HepG2 (cell line): ENCODE results near the gene C5orf58. TPM values are rescaled to one million over a fixed set of nuclear protein-coding genes. Genes with fewer than 3 reads are reported as not detected.

Source experiments
- ATAC-seq: fragments of 200-7000 bp; cut with Tn5 transposase; 3 replicates; pipeline ENCODE4 v1.9.1; 2020; ENCODE audit warnings: mild to moderate bottlenecking, moderate library complexity
- BruUV-seq: library from RNA; stranded (reverse); fragments of 400-500 nt; replicated peaks from 2 replicates; lab custom pipeline; 2021; lab: Mats Ljungman, UMichigan
- CTCF ChIA-PET: fragments of 300-600 bp; formaldehyde crosslinking; extraction: SDS; loops from one replicate; lab custom pipeline; 2021; ENCODE audit warnings: low total read pairs, inconsistent platforms, low intra/inter-chr PET ratio; lab: Yijun Ruan, JAX
- POLR2A ChIA-PET: fragments of 350-600 bp; sonication (Branson Sonifier 250); formaldehyde crosslinking; loops from one replicate; lab custom pipeline; 2020; ENCODE audit warnings: antibody characterized with exemption, inconsistent platforms; lab: Yijun Ruan, JAX
- DNase-seq: peaks from one replicate; pipeline ENCODE4 v3.0.0-alpha.2; 2015; ENCODE audit warnings: low spot score
- FAIRE-seq: peaks from 3 replicates; lab custom pipeline; 2011; peaks lifted over from hg19 to GRCh38; lab: Jason Lieb, UNC
- H2AFZ ChIP-seq: one replicate; pipeline ENCODE4 v1.6.1; 2011; ENCODE audit warnings: low read length, inconsistent platforms
- H3K27ac ChIP-seq: fragments of 300-600 bp; 3 replicates; pipeline ENCODE4 v1.8.0; 2011; ENCODE audit warnings: mixed run types, mild to moderate bottlenecking, mixed read lengths, low read length, inconsistent platforms; ENCODE audit not compliant: insufficient read depth; ENCODE audit errors: extremely low read length
- H3K27me3 ChIP-seq, 2 experiments: fragments of 200-600 bp in 1 of 2; 2 replicates in 1 of 2; 3 replicates in 1 of 2; pipeline versions ENCODE4 v1.6.0 to v1.8.0; 2011; ENCODE audit warnings: low read length in 2 of 2, mild to moderate bottlenecking in 2 of 2, moderate library complexity in 2 of 2, inconsistent platforms in 1 of 2; ENCODE audit not compliant: insufficient read depth in 2 of 2, control insufficient read depth in 1 of 2
- H3K36me3 ChIP-seq, 2 experiments: fragments of 200-600 bp in 1 of 2; replicated peaks in 1 of 2; 2 replicates in 1 of 2; 3 replicates in 1 of 2; pipeline versions ENCODE4 v1.5.1 to v1.8.0; 2011; ENCODE audit warnings: low read length in 2 of 2, inconsistent platforms in 1 of 2; ENCODE audit not compliant: insufficient read depth in 2 of 2, control insufficient read depth in 1 of 2
- H3K4me1 ChIP-seq: 2 replicates; pipeline ENCODE4 v1.5.1; 2012; ENCODE audit warnings: low read length, inconsistent platforms; ENCODE audit not compliant: insufficient read depth
- H3K4me2 ChIP-seq: 2 replicates; pipeline ENCODE4 v1.6.0; 2011; ENCODE audit warnings: low read depth, low read length, inconsistent platforms
- H3K4me3 ChIP-seq, 3 experiments: fragments of 200-600 bp in 1 of 3; sonication (generic), shearing (Covaris generic) in 1 of 3; replicated peaks in 1 of 3; 2 replicates each; pipeline ENCODE4 v1.5.1; 2011 to 2016; ENCODE audit warnings: low read length in 3 of 3, inconsistent platforms in 2 of 3, low read depth in 2 of 3, mild to moderate bottlenecking in 2 of 3, control low read depth in 1 of 3, mixed read lengths in 1 of 3; ENCODE audit not compliant: insufficient read depth in 1 of 3
- H3K79me2 ChIP-seq: one replicate; pipeline ENCODE4 v1.6.1; 2011; ENCODE audit warnings: low read length, inconsistent platforms; ENCODE audit not compliant: insufficient read depth
- H3K9ac ChIP-seq: 2 replicates; pipeline ENCODE4 v1.6.0; 2011; ENCODE audit warnings: mild to moderate bottlenecking, low read depth, low read length, inconsistent platforms; ENCODE audit not compliant: insufficient read depth
- H3K9me3 ChIP-seq: 2 replicates; pipeline ENCODE4 v1.5.1; 2012; ENCODE audit warnings: mild to moderate bottlenecking, low read length
- H4K20me1 ChIP-seq: 2 replicates; pipeline ENCODE4 v1.6.0; 2011; ENCODE audit warnings: inconsistent platforms, mild to moderate bottlenecking, low read length, moderate library complexity; ENCODE audit not compliant: insufficient read depth
- ATAD3A ChIP-seq: sonication (generic); formaldehyde crosslinking; IDR thresholded peaks from 2 replicates; pipeline ENCODE4 v1.4.0; 2020; ENCODE audit warnings: missing genetic modification reagents
- FOXC1 ChIP-seq: sonication (generic); formaldehyde crosslinking; IDR thresholded peaks from 2 replicates; pipeline ENCODE4 v1.8.0; 2022; ENCODE audit warnings: mild to moderate bottlenecking, missing genetic modification reagents, borderline replicate concordance
- POGK ChIP-seq: sonication (generic); formaldehyde crosslinking; conservative IDR thresholded peaks from 2 replicates; pipeline ENCODE4 v1.8.0; 2022; ENCODE audit warnings: mild to moderate bottlenecking, moderate library complexity, missing genetic modification reagents
- SPEN ChIP-seq: sonication (generic); formaldehyde crosslinking; IDR thresholded peaks from 2 replicates; pipeline ENCODE4 v1.5.1; 2020; ENCODE audit warnings: low read depth, mild to moderate bottlenecking, missing genetic modification reagents
- TAF1 ChIP-seq: sonication (generic); formaldehyde crosslinking; IDR thresholded peaks from 2 replicates; pipeline ENCODE4 v1.4.0; 2020; ENCODE audit warnings: missing genetic modification reagents
- YY1 ChIP-seq: IDR thresholded peaks from 2 replicates; pipeline ENCODE4 v1.6.1; 2011; ENCODE audit warnings: low read length, low read depth, moderate library complexity, mild to moderate bottlenecking; ENCODE audit not compliant: insufficient read depth, insufficient replicate concordance
- ZBTB21 ChIP-seq: sonication (generic); formaldehyde crosslinking; IDR thresholded peaks from 2 replicates; pipeline ENCODE4 v1.4.0; 2020; ENCODE audit warnings: missing genetic modification reagents
- ZNF224 ChIP-seq: sonication (generic); formaldehyde crosslinking; IDR thresholded peaks from 2 replicates; pipeline ENCODE4 v1.5.0; 2020; ENCODE audit warnings: mild to moderate bottlenecking, missing genetic modification reagents
- ZNF232 ChIP-seq: sonication (generic); formaldehyde crosslinking; IDR thresholded peaks from 2 replicates; pipeline ENCODE4 v1.4.0; 2020; ENCODE audit warnings: missing genetic modification reagents, borderline replicate concordance
- ZNF441 ChIP-seq: sonication (generic); formaldehyde crosslinking; IDR thresholded peaks from 2 replicates; pipeline ENCODE4 v1.7.0; 2021; ENCODE audit warnings: missing genetic modification reagents, borderline replicate concordance
- WGBS: methylation state at CpG from one replicate; pipeline ENCODE4 v1.1.6; 2017; ENCODE audit warnings: low lambda C conversion rate; 5-methylcytosine and 5-hydroxymethylcytosine counted together
- in situ Hi-C: cut with HindIII; loops from 2 replicates; pipeline ENCODE4 v1.10.0; 2017; ENCODE audit warnings: low pct_unique_long_range_greater_than_20kb; ENCODE audit not compliant: extremely low pct_ligation_motif_present
- intact Hi-C: fragments of 100-400 bp; cut with micrococcal nuclease; formaldehyde crosslinking; loops from one replicate; pipeline ENCODE4 v1.10.0; 2022; ENCODE audit not compliant: unreplicated experiment
- polyA plus RNA-seq, 8 experiments: library from polyadenylated mRNA; depleted of rRNA in 3 of 8; stranded (reverse) in 7 of 8; unstranded in 1 of 8; fragments of >200 nt; fragmentation: Illumina TruSeq in 4 of 8; extraction: Trizol in 4 of 8; gene quantifications; 2 replicates each; pipeline versions ENCODE4 v1.2.1 to v1.2.3, GENCODE V29; 2011 to 2016; ENCODE audit warnings: low read depth in 4 of 8, missing spikeins in 1 of 8, mixed read lengths in 1 of 8; ENCODE audit not compliant: insufficient read depth in 1 of 8
- total RNA-seq, 5 experiments: library from RNA; depleted of rRNA; stranded (reverse); fragments of >200 nt; fragmentation: Illumina TruSeq; extraction: Trizol; gene quantifications; 2 replicates each; pipeline ENCODE4 v1.2.3, GENCODE V29; 2016; ENCODE audit warnings: low read depth in 1 of 5

Gene C5orf58
- total and polyA plus RNA-seq, 2 of the 13 experiments (the other 11 are each of a cell fraction or from before 2014, with no cell fraction given): not detected

DNA sequence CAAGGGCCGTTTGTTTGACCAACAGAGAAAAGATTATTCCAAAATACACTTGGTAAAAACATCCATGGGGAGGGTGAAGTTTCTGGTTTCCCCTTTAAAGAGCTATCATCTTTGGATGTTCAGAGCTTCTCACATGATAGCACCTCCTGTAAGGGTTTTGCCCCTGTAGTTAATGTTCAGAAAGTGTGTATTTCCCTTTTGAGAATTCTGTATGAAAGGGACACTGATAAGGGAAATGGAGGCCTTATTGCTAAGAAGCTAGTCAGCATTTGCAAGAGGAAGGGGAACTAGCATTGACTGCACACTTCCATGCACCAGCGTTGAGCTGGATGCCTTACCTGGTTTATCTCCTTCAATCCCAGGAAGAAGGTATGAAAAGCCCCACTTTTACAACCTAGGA, 31.5 kb upstream of the C5orf58 start:
- DNase-seq: no peak
- in situ Hi-C loops: no loop called here
- Histone ChIP-seq H2AFZ (no peak overlapping the region), H4K20me1 (no peaks in the 10 kb centered on the region), H3K9me3 (no peaks in the 10 kb centered on the region), H3K9ac (no peak overlapping the region), H3K27ac (no peak overlapping the region), H3K27me3 (peaks cover 2 to 16% of the 10 kb centered on the region in 2 experiments; a peak in 2 of 5 replicates), H3K4me1 (no peaks in the 10 kb centered on the region), H3K4me3 (no peak overlapping the region), H3K36me3 (no peaks in the 10 kb centered on the region), H3K4me2 (no peak overlapping the region), H3K79me2 (no peaks in the 10 kb centered on the region)
- 5% methylated on average over 2 of the region's 2 CpGs for WGBS
- TF ChIP-seq ZNF224 (CRISPR knock-in tag): no peak
- no peak for TF ChIP-seq TAF1 (CRISPR knock-in tag)
- no peak for TF ChIP-seq FOXC1
- TF ChIP-seq ZNF232: no peak
- no peak for TF ChIP-seq ZBTB21 (CRISPR knock-in tag)
- no peak for TF ChIP-seq ZNF441 (CRISPR knock-in tag)
- no peak for TF ChIP-seq ATAD3A (CRISPR knock-in tag)
- no peak for TF ChIP-seq POGK (CRISPR knock-in tag)
- BruUV-seq: no TSS peak
- POLR2A ChIA-PET: no interaction called here
- intact Hi-C loops: no loop called here
- CTCF ChIA-PET: no interaction called here
- no peak for ATAC-seq
- no peak for FAIRE-seq

GRCh38 chr5:170202117-170202516, 30.7 kb upstream of the C5orf58 start:
- CTCF ChIA-PET: no interaction called here
- in situ Hi-C loops: no loop called here
- ATAC-seq: no peak
- FAIRE-seq: no peak
- Histone ChIP-seq H3K36me3 (no peaks in the 10 kb centered on the region), H3K27ac (no peak overlapping the region), H3K79me2 (no peaks in the 10 kb centered on the region), H3K9me3 (no peaks in the 10 kb centered on the region), H3K4me2 (no peak overlapping the region), H2AFZ (no peak overlapping the region), H3K4me3 (no peak overlapping the region), H3K9ac (no peak overlapping the region), H3K27me3 (peaks cover 2 to 11% of the 10 kb centered on the region in 2 experiments; a peak in 2 of 5 replicates), H4K20me1 (no peaks in the 10 kb centered on the region), H3K4me1 (no peaks in the 10 kb centered on the region)
- WGBS: 0% methylated on average over 2 of the region's 2 CpGs
- no peak for DNase-seq
- POLR2A ChIA-PET: no interaction called here
- intact Hi-C loops: no loop called here
- BruUV-seq: no TSS peak
- TF ChIP-seq YY1 (no peak), SPEN (CRISPR knock-in tag) (no peak)
